ENCODE measurements around the gene TSSC4. TPM values are rescaled to one million over a fixed set of nuclear protein-coding genes. Genes with fewer than 3 reads are reported as not detected.

TSSC4 gene
- total RNA-seq, 1 experiment from 2014 or later, result 34.9 TPM

- no peak for DNase-seq (ENCODE audit: low read depth)
These were observed 349 bp downstream of the TSSC4 start for GRCh38 chr11:2400762-2401435.

GRCh38 chr11:2401436-2401984, 960 bp downstream of the TSSC4 start:
- DNase-seq (ENCODE audit: low read depth), result no peak

- no peak for DNase-seq (ENCODE audit: low read depth)
These were observed 1.6 kb downstream of the TSSC4 start for GRCh38 chr11:2402106-2402505.

GRCh38 chr11:2402890-2403645, 2.5 kb downstream of the TSSC4 start:
- no peak for DNase-seq (ENCODE audit: low read depth)

GRCh38 chr11:2404735-2405196, 4.2 kb downstream of the TSSC4 start:
- no peak for DNase-seq (ENCODE audit: low read depth)

GRCh38 chr11:2406451-2406850, 5.9 kb downstream of the TSSC4 start:
- no peak for DNase-seq (ENCODE audit: low read depth)

GRCh38 chr11:2406878-2407410, 6.4 kb downstream of the TSSC4 start:
- no peak for DNase-seq (ENCODE audit: low read depth)

GRCh38 chr11:2408671-2409070, 8.1 kb downstream of the TSSC4 start:
- DNase-seq (ENCODE audit: low read depth), result no peak

- DNase-seq (ENCODE audit: low read depth), result no peak
These were observed 8.6 kb downstream of the TSSC4 start for GRCh38 chr11:2409126-2409525.

GRCh38 chr11:2409611-2410468, 9.3 kb downstream of the TSSC4 start:
- no peak for DNase-seq (ENCODE audit: low read depth)

GRCh38 chr11:2410616-2411015, 10.1 kb downstream of the TSSC4 start:
- no peak for DNase-seq (ENCODE audit: low read depth)

- DNase-seq (ENCODE audit: low read depth), result no peak
These were observed 11.1 kb downstream of the TSSC4 start for GRCh38 chr11:2411446-2412305.

GRCh38 chr11:2412323-2412722, 11.8 kb downstream of the TSSC4 start:
- DNase-seq (ENCODE audit: low read depth), result no peak

GRCh38 chr11:2413742-2414579, 13.4 kb downstream of the TSSC4 start:
- DNase-seq (ENCODE audit: low read depth), result no peak

- no peak for DNase-seq (ENCODE audit: low read depth)
These were observed 14.1 kb downstream of the TSSC4 start for GRCh38 chr11:2414616-2415015.

- DNase-seq (ENCODE audit: low read depth), result no peak
These were observed 14.6 kb downstream of the TSSC4 start for GRCh38 chr11:2415171-2415570.

GRCh38 chr11:2415601-2416380, 15.2 kb downstream of the TSSC4 start:
- no peak for DNase-seq (ENCODE audit: low read depth)

GRCh38 chr11:2416765-2417164, 16.2 kb downstream of the TSSC4 start:
- no peak for DNase-seq (ENCODE audit: low read depth)
